ENCODE data around the gene KLHDC8A. TPM values are rescaled to one million over a fixed set of nuclear protein-coding genes. Genes with fewer than 3 reads are reported as not detected.

Gene KLHDC8A
- polyA plus RNA-seq, 4 donors, result 0.22 to 1.7 (median 1.1) TPM

DNA sequence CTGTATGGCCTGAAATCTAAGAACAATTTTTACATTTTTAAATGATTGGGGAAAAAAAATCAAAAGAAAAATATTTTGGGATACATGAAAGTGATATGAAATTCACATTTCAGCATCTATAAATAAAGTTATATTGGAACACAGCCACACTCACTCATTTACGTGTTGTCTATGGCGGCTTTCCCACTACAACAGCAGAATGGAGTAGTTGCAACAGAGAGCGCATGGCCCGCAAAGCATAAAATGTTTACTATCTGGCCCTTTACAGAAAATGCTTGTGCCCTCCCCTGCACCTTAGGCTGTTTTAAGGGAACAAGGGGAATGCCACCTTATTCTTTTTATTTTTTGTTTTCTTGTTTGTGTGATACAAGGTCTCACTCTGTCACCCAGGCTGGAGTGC is 3.5 kb downstream of the KLHDC8A start:
- Histone ChIP-seq H3K9me3 (ENCODE audit: control insufficient read depth in 2 of 2, insufficient read depth in 1 of 2, low read depth in 1 of 2, low read length in 1 of 2) (no peaks in the 10 kb centered on the region), H3K4me1 (ENCODE audit: control insufficient read depth in 3 of 3, insufficient read depth in 2 of 3, low read depth in 1 of 3, low read length in 2 of 3) (peaks cover 2 to 11% (median 4%) of the 10 kb centered on the region in 3 donors), H3K27me3 (ENCODE audit: control insufficient read depth in 3 of 3, insufficient read depth in 3 of 3, low read length in 3 of 3) (no peaks in the 10 kb centered on the region), H3K4me3 (ENCODE audit: low read depth in 1 of 3, low read length in 3 of 3) (no peak overlapping the region), H3K36me3 (ENCODE audit: control insufficient read depth in 3 of 3, insufficient read depth in 2 of 3, low read depth in 1 of 3, low read length in 3 of 3) (no peaks in the 10 kb centered on the region), H3K27ac (ENCODE audit: low read depth in 1 of 3, low read length in 2 of 3) (no peak overlapping the region)
- FAIRE-seq (no peak), DNase-seq (no peak)
- WGBS, 3 donors, result 88 to 95% (median 93%) methylated on average over 4 of the region's 4 CpGs

DNA sequence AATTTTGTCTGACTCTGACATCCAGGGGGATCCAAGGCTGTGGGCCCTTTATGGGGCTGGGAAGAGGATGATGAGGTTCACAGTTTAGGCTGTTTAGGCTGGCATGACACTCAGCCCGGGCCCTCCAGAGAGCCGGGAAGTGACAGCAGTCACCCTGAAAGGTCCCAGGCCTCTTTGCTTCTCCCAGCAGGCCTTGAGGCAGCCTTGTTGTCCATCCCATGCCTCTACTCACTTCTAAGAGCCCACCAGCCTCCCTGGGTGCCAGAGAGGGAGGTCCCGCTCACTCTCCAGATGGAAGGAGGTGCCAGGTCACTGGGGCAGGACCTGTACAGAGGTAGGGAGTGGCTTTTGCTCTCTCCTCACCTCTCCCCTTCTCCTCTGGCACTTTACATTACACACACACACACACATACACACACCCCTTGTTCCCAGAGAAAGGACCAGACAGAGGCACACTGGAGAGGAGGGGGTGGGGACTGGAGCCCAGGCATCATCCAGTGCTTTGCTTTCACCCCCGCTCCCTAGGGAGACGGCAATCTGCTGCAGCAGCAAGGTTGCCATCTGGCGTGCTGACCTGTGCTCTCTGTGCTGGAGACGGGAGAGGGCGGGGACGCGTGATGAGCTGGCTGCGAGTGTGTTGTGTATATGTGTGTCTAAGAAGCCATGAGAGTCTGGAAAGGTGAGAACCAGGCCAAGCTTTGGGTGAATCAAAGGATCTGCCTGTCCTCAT is 4.6 kb downstream of the KLHDC8A start:
- no peaks in the 10 kb centered on the region for H3K9me3 ChIP-seq (ENCODE audit: control insufficient read depth in 2 of 2, insufficient read depth in 1 of 2, low read depth in 1 of 2, low read length in 1 of 2)
- peak; percentile 70 to 87 for DNase-seq
- H3K27me3 ChIP-seq (ENCODE audit: control insufficient read depth in 3 of 3, insufficient read depth in 3 of 3, low read length in 3 of 3), result no peaks in the 10 kb centered on the region
- no peak overlapping the region for H3K4me3 ChIP-seq (ENCODE audit: low read depth in 1 of 3, low read length in 3 of 3)
- peaks cover 2 to 11% (median 4%) of the 10 kb centered on the region in 3 donors for H3K4me1 ChIP-seq (ENCODE audit: control insufficient read depth in 3 of 3, insufficient read depth in 2 of 3, low read depth in 1 of 3, low read length in 2 of 3)
- H3K27ac ChIP-seq (ENCODE audit: low read depth in 1 of 3, low read length in 2 of 3), result peak overlapping the region in 1 of 3 donors; percentile 63
- WGBS, 3 donors, result 29 to 60% (median 55%) methylated on average over 11 of the region's 11 CpGs
- no peak for FAIRE-seq
- no peaks in the 10 kb centered on the region for H3K36me3 ChIP-seq (ENCODE audit: control insufficient read depth in 3 of 3, insufficient read depth in 2 of 3, low read depth in 1 of 3, low read length in 3 of 3)

DNA sequence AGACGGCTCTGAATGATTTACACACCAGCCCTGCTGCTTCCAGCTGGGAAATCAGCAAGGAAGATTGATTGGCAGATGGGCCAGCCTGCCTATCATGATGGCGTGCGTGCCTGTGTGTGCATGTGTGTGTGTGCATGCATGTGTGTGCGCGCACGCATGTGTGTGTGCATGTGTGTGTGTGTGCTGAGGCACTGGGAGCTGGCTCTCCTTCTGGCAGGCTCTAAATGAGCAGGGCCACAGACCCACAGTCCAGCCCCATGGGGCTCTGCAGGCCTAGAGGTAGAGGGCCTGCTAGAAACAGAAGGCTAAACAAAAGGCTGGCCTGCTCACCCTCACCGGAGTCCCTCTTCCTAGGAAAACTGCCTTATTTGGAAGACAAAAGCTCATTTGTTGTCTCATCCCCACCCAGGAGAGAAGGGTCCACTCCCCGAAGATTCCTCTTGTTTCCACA is 6.0 kb downstream of the KLHDC8A start:
- FAIRE-seq (no peak), DNase-seq (no peak)
- H3K27me3 ChIP-seq (ENCODE audit: control insufficient read depth in 3 of 3, insufficient read depth in 3 of 3, low read length in 3 of 3), result peaks cover 0 to 7% (median 4%) of the 10 kb centered on the region in 3 donors
- no peaks in the 10 kb centered on the region for H3K9me3 ChIP-seq (ENCODE audit: control insufficient read depth in 2 of 2, insufficient read depth in 1 of 2, low read depth in 1 of 2, low read length in 1 of 2)
- H3K27ac ChIP-seq (ENCODE audit: low read depth in 1 of 3, low read length in 2 of 3), result no peak overlapping the region
- H3K36me3 ChIP-seq (ENCODE audit: control insufficient read depth in 3 of 3, insufficient read depth in 2 of 3, low read depth in 1 of 3, low read length in 3 of 3), result no peaks in the 10 kb centered on the region
- H3K4me3 ChIP-seq (ENCODE audit: low read depth in 1 of 3, low read length in 3 of 3), result no peak overlapping the region
- peaks cover 0 to 11% (median 4%) of the 10 kb centered on the region in 3 donors for H3K4me1 ChIP-seq (ENCODE audit: control insufficient read depth in 3 of 3, insufficient read depth in 2 of 3, low read depth in 1 of 3, low read length in 2 of 3)
- 71 to 80% (median 78%) methylated on average over 8 of the region's 8 CpGs for WGBS, 3 donors

DNA sequence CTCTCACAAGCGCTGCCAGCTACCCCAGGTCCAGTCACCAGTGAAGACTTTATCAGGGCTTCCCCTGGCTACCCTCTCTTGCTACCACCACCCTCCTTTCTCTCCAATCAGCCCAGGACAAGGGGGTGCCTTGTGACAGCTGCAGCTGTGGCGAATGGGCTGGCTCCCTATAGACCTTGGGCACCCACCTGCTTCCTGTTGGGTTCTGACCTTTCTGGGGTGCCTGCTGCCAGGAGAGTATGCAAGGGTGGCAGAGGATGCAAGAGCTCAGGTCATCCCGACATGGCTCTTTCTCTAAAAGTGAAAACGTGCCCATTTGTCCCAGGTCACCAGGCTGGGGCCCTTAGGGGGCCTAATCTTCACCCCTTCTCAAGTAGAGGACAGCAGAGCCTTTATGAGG is 6.6 kb downstream of the KLHDC8A start:
- peaks cover 0 to 11% (median 4%) of the 10 kb centered on the region in 3 donors for H3K27me3 ChIP-seq (ENCODE audit: control insufficient read depth in 3 of 3, insufficient read depth in 3 of 3, low read length in 3 of 3)
- FAIRE-seq (no peak), DNase-seq (no peak)
- no peaks in the 10 kb centered on the region for H3K36me3 ChIP-seq (ENCODE audit: control insufficient read depth in 3 of 3, insufficient read depth in 2 of 3, low read depth in 1 of 3, low read length in 3 of 3)
- H3K4me3 ChIP-seq (ENCODE audit: low read depth in 1 of 3, low read length in 3 of 3), result no peak overlapping the region
- peaks cover 0 to 9% (median 2%) of the 10 kb centered on the region in 3 donors for H3K4me1 ChIP-seq (ENCODE audit: control insufficient read depth in 3 of 3, insufficient read depth in 2 of 3, low read depth in 1 of 3, low read length in 2 of 3)
- H3K27ac ChIP-seq (ENCODE audit: low read depth in 1 of 3, low read length in 2 of 3), result peak overlapping the region in 1 of 3 donors; percentile 3
- 77 to 89% (median 78%) methylated on average over 4 of the region's 4 CpGs for WGBS, 3 donors
- H3K9me3 ChIP-seq (ENCODE audit: control insufficient read depth in 2 of 2, insufficient read depth in 1 of 2, low read depth in 1 of 2, low read length in 1 of 2), result no peaks in the 10 kb centered on the region

DNA sequence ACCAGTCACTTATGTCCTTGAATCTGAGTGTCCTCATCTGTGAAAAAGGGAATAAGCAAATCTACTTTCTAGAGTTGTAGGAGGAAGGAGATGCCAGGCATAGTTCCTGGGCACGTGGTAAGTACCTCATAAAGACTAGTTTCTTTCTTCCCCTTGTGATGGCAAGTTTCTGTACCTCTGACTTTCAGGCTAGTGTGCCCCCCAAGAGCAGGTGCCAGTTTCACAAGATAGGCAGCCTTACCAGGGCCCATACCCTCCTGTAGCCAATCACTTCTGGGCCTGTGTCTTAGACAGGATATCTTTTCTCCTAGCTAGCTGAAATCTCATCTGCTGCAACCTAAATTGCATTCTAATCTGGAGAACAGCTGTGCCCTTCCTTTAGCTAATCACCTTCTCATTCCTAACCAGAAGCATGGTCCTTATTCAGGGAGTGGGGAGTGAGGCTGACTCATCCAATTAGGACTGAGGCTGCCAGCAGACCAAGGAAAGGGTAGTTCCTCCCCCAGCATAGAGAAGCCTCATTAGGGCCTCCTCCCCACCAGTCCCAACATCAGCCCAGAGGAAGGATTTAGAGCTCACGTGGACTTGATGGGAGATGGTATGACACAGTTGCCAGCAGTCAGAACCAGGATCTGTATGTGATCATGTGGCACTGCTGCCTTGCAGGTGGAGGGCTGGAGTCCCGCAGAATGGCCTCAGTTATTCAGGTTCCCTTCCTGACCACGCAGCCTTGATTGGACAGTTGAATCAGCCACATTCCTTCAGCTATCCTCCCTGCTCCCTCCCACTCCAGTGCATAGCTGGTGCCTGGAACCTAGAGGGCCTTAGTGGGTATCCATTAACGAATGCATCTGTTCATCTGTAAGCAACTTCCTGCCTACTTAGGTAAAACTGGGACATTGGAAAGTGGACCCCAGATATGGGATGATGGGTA is 7.9 kb downstream of the KLHDC8A start:
- WGBS, 3 donors, result 67 to 71% (median 71%) methylated on average over 5 of the region's 5 CpGs
- Histone ChIP-seq H3K9me3 (ENCODE audit: control insufficient read depth in 2 of 2, insufficient read depth in 1 of 2, low read depth in 1 of 2, low read length in 1 of 2) (no peaks in the 10 kb centered on the region), H3K4me1 (ENCODE audit: control insufficient read depth in 3 of 3, insufficient read depth in 2 of 3, low read depth in 1 of 3, low read length in 2 of 3) (peaks cover 0 to 10% (median 0%) of the 10 kb centered on the region in 3 donors), H3K36me3 (ENCODE audit: control insufficient read depth in 3 of 3, insufficient read depth in 2 of 3, low read depth in 1 of 3, low read length in 3 of 3) (no peaks in the 10 kb centered on the region), H3K27ac (ENCODE audit: low read depth in 1 of 3, low read length in 2 of 3) (no peak overlapping the region), H3K27me3 (ENCODE audit: control insufficient read depth in 3 of 3, insufficient read depth in 3 of 3, low read length in 3 of 3) (peaks cover 3 to 24% (median 12%) of the 10 kb centered on the region in 3 donors), H3K4me3 (ENCODE audit: low read depth in 1 of 3, low read length in 3 of 3) (no peak overlapping the region)
- FAIRE-seq (no peak), DNase-seq (no peak)

DNA sequence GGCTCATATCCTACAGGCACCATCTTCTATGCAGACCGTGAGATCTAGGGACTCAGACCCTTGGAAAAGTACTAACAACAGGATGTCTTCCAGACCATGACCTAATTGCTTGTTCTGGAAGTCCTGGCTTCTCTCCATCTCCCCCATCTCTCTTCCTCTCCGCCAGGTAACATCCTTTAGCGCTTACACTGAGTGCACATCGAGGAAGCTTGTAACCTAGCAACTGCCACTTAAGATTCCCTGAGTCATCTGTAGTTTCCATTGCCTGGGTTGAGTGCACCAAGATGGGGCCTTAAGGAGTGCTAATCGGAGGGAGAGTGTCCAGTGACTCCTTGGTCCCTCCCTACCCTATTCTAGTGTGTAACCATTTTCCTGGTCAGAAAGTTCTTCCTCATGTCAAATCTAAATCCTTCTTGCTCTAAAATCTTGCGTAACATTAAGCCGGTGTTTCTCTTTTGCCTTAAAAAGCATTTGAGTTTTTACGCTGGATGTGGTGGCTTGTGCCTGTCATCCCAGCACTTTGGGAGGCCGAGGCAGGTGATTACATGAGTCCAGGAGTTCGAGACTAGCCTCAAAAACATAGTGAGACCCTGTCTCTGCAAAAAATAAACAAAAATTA is 9.7 kb downstream of the KLHDC8A start:
- Histone ChIP-seq H3K27me3 (ENCODE audit: control insufficient read depth in 3 of 3, insufficient read depth in 3 of 3, low read length in 3 of 3) (peaks cover 3 to 41% (median 12%) of the 10 kb centered on the region in 3 donors), H3K27ac (ENCODE audit: low read depth in 1 of 3, low read length in 2 of 3) (no peak overlapping the region), H3K4me3 (ENCODE audit: low read depth in 1 of 3, low read length in 3 of 3) (no peak overlapping the region), H3K4me1 (ENCODE audit: control insufficient read depth in 3 of 3, insufficient read depth in 2 of 3, low read depth in 1 of 3, low read length in 2 of 3) (peaks cover 0 to 8% (median 0%) of the 10 kb centered on the region in 3 donors), H3K9me3 (ENCODE audit: control insufficient read depth in 2 of 2, insufficient read depth in 1 of 2, low read depth in 1 of 2, low read length in 1 of 2) (no peaks in the 10 kb centered on the region), H3K36me3 (ENCODE audit: control insufficient read depth in 3 of 3, insufficient read depth in 2 of 3, low read depth in 1 of 3, low read length in 3 of 3) (no peaks in the 10 kb centered on the region)
- 82 to 85% (median 84%) methylated on average over 10 of the region's 10 CpGs for WGBS, 3 donors
- FAIRE-seq, result no peak
- no peak for DNase-seq

DNA sequence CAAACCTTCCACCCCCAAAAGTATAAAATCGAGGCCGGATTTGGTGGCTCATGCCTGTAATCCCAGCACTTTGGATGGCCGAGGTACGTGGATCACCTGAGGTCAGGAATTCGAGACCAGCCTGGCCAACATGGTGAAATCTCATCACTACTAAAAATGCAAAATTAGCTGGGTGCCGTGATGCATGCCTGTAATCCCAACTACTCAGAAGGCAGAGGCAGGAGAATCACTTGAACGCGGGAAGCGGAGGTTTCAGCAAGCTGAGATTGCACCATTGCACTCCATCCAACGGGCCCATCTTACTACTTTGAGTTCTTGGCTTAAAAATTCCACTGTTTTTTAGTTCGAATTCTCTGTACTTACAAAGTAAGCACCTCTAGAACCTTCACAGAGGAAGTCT is 11.0 kb downstream of the KLHDC8A start:
- FAIRE-seq (no peak), DNase-seq (no peak)
- Histone ChIP-seq H3K36me3 (ENCODE audit: control insufficient read depth in 3 of 3, insufficient read depth in 2 of 3, low read depth in 1 of 3, low read length in 3 of 3) (no peaks in the 10 kb centered on the region), H3K27ac (ENCODE audit: low read depth in 1 of 3, low read length in 2 of 3) (no peak overlapping the region), H3K4me3 (ENCODE audit: low read depth in 1 of 3, low read length in 3 of 3) (no peak overlapping the region), H3K4me1 (ENCODE audit: control insufficient read depth in 3 of 3, insufficient read depth in 2 of 3, low read depth in 1 of 3, low read length in 2 of 3) (peaks cover 0 to 5% (median 0%) of the 10 kb centered on the region in 3 donors), H3K9me3 (ENCODE audit: control insufficient read depth in 2 of 2, insufficient read depth in 1 of 2, low read depth in 1 of 2, low read length in 1 of 2) (no peaks in the 10 kb centered on the region), H3K27me3 (ENCODE audit: control insufficient read depth in 3 of 3, insufficient read depth in 3 of 3, low read length in 3 of 3) (peaks cover 3 to 41% (median 12%) of the 10 kb centered on the region in 3 donors)
- WGBS, 3 donors, result 85 to 90% (median 87%) methylated on average over 11 of the region's 11 CpGs
